Measurements from ENCODE around the gene LENG9. TPM values are rescaled to one million over a fixed set of nuclear protein-coding genes. Genes with fewer than 3 reads are reported as not detected.

LENG9 gene
- total and polyA plus RNA-seq, 2 of the 13 experiments (the other 11 are each of a cell fraction or from before 2014, with no cell fraction given) = 0.75 to 2.9 TPM

DNA sequence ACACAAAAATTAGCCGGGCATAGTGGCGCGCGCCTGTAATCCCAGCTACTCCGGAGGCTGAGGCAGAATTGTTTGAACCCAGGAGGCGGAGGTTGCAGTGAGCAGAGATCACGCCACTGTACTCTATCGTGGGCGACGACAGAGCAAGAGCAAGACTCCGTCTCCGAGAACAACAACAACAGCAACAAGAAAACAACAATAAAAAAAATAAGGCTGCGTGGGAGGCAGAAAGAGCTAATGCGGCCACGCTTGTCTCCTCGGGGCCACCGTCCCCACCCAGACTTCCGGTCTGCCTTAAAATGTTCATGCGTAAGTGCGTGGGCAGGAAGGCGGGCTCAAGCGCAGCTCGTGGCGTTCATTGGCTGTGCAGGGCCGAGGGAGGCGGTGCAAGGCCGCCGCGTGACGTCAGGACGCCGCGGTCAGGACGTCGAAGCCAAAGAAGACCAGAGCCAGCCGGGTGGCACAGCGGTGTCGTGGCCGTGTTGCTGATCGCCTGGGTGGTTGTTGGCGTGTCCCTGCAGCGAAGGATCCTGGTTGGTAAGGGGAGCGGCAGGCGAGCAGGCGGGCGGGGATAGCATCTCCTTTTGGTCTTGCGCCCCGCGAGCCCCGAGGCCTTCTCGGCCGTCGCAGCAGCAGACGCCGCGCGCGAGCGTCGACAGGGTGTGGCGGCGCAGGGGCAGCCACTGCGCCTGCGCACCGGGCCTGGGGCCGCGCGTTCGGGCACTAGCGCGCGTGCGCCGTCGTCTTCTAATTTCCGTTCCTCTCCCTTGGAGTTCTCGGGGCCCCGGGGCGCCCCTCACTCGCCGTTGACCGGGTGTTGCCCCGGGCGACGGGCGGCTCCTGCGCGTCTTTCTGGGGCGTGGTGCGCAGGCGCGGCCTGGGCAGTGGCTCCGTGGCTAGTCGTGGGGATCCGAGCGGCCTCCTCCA is 14.5 kb downstream of the LENG9 start, which contains the start of gene LENG8 (continued):
- peak; percentile 80; the same call in 1 of the 2 replicates for TF ChIP-seq ZNF788 (CRISPR knock-in tag; IDR thresholded peaks at IDR 0.05; ENCODE audit: borderline replicate concordance)
- TF ChIP-seq SRF (IDR thresholded peaks at IDR 0.05; ENCODE audit: low read depth, low read length) = peak; percentile 96
- TF ChIP-seq SRSF1 (optimal IDR thresholded peaks at IDR 0.05; ENCODE audit: low read depth, low read length) = peak; percentile 55
- TF ChIP-seq, protein P1, sequence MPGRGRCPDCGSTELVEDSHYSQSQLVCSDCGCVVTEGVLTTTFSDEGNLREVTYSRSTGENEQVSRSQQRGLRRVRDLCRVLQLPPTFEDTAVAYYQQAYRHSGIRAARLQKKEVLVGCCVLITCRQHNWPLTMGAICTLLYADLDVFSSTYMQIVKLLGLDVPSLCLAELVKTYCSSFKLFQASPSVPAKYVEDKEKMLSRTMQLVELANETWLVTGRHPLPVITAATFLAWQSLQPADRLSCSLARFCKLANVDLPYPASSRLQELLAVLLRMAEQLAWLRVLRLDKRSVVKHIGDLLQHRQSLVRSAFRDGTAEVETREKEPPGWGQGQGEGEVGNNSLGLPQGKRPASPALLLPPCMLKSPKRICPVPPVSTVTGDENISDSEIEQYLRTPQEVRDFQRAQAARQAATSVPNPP (CRISPR knock-in tag; IDR thresholded peaks at IDR 0.05) = 0 out of 2 replicates have a peak, but pooled peaks have one; percentile 34
- no peak for TF ChIP-seq KAT2B (IDR thresholded peaks at IDR 0.05; ENCODE audit: borderline replicate concordance, low read depth, low read length)
- TF ChIP-seq SIN3A (IDR thresholded peaks at IDR 0.05; ENCODE audit: borderline replicate concordance, low read depth, low read length) = peak; percentile 90; the same call in 1 of the 2 replicates
- 0 out of 2 replicates have a peak, but pooled peaks have one; percentile 44 for TF ChIP-seq ZKSCAN8 (CRISPR knock-in tag; IDR thresholded peaks at IDR 0.05; ENCODE audit: borderline replicate concordance)
- TF ChIP-seq, protein P2, sequence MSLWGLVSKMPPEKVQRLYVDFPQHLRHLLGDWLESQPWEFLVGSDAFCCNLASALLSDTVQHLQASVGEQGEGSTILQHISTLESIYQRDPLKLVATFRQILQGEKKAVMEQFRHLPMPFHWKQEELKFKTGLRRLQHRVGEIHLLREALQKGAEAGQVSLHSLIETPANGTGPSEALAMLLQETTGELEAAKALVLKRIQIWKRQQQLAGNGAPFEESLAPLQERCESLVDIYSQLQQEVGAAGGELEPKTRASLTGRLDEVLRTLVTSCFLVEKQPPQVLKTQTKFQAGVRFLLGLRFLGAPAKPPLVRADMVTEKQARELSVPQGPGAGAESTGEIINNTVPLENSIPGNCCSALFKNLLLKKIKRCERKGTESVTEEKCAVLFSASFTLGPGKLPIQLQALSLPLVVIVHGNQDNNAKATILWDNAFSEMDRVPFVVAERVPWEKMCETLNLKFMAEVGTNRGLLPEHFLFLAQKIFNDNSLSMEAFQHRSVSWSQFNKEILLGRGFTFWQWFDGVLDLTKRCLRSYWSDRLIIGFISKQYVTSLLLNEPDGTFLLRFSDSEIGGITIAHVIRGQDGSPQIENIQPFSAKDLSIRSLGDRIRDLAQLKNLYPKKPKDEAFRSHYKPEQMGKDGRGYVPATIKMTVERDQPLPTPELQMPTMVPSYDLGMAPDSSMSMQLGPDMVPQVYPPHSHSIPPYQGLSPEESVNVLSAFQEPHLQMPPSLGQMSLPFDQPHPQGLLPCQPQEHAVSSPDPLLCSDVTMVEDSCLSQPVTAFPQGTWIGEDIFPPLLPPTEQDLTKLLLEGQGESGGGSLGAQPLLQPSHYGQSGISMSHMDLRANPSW (CRISPR knock-in tag; IDR thresholded peaks at IDR 0.05; ENCODE audit: borderline replicate concordance) = no peak
- peak; percentile 69; the same call in 1 of the 2 replicates for TF ChIP-seq ZNF383 (CRISPR knock-in tag; IDR thresholded peaks at IDR 0.05; ENCODE audit: borderline replicate concordance)
- no peak for TF ChIP-seq PTBP1 (IDR thresholded peaks at IDR 0.05; ENCODE audit: low read depth, low read length, poor library complexity, severe bottlenecking)
- no peak for TF ChIP-seq TCF7 (IDR thresholded peaks at IDR 0.05; ENCODE audit: low read depth)
- TF ChIP-seq BORCS8-MEF2B (CRISPR knock-in tag; IDR thresholded peaks at IDR 0.05) = peak; percentile 48; the same call in 1 of the 2 replicates
- 0 out of 2 replicates have a peak, but pooled peaks have one; percentile 86 for TF ChIP-seq SMAD1 (CRISPR knock-in tag; IDR thresholded peaks at IDR 0.05; ENCODE audit: borderline replicate concordance, low read depth)
- TF ChIP-seq, protein P3, sequence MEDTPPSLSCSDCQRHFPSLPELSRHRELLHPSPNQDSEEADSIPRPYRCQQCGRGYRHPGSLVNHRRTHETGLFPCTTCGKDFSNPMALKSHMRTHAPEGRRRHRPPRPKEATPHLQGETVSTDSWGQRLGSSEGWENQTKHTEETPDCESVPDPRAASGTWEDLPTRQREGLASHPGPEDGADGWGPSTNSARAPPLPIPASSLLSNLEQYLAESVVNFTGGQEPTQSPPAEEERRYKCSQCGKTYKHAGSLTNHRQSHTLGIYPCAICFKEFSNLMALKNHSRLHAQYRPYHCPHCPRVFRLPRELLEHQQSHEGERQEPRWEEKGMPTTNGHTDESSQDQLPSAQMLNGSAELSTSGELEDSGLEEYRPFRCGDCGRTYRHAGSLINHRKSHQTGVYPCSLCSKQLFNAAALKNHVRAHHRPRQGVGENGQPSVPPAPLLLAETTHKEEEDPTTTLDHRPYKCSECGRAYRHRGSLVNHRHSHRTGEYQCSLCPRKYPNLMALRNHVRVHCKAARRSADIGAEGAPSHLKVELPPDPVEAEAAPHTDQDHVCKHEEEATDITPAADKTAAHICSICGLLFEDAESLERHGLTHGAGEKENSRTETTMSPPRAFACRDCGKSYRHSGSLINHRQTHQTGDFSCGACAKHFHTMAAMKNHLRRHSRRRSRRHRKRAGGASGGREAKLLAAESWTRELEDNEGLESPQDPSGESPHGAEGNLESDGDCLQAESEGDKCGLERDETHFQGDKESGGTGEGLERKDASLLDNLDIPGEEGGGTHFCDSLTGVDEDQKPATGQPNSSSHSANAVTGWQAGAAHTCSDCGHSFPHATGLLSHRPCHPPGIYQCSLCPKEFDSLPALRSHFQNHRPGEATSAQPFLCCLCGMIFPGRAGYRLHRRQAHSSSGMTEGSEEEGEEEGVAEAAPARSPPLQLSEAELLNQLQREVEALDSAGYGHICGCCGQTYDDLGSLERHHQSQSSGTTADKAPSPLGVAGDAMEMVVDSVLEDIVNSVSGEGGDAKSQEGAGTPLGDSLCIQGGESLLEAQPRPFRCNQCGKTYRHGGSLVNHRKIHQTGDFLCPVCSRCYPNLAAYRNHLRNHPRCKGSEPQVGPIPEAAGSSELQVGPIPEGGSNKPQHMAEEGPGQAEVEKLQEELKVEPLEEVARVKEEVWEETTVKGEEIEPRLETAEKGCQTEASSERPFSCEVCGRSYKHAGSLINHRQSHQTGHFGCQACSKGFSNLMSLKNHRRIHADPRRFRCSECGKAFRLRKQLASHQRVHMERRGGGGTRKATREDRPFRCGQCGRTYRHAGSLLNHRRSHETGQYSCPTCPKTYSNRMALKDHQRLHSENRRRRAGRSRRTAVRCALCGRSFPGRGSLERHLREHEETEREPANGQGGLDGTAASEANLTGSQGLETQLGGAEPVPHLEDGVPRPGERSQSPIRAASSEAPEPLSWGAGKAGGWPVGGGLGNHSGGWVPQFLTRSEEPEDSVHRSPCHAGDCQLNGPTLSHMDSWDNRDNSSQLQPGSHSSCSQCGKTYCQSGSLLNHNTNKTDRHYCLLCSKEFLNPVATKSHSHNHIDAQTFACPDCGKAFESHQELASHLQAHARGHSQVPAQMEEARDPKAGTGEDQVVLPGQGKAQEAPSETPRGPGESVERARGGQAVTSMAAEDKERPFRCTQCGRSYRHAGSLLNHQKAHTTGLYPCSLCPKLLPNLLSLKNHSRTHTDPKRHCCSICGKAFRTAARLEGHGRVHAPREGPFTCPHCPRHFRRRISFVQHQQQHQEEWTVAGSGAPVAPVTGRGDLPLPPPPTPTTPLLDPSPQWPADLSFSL (CRISPR knock-in tag; IDR thresholded peaks at IDR 0.05) = no peak
- TF ChIP-seq PRMT3 (CRISPR knock-in tag; IDR thresholded peaks at IDR 0.05; ENCODE audit: borderline replicate concordance, low read depth) = no peak
- TF ChIP-seq NFE2 (CRISPR knock-in tag; IDR thresholded peaks at IDR 0.05) = no peak
- TF ChIP-seq THAP11 (CRISPR knock-in tag; IDR thresholded peaks at IDR 0.05) = peak; percentile 91
- peak; percentile 66; the same call in 1 of the 2 replicates for TF ChIP-seq KMT2A (CRISPR knock-in tag; IDR thresholded peaks at IDR 0.05)

Data from HepG2 (cell line).